ENCODE measurements around the gene DENND6A. TPM values are rescaled to one million over a fixed set of nuclear protein-coding genes. Genes with fewer than 3 reads are reported as not detected.

Gene DENND6A
- total and polyA plus RNA-seq, 2 donors (not counting 1 experiment from before 2014, with no cell fraction given) = 11.4 to 13.4 TPM

GRCh38 chr3:57689367-57690053 lies 3.4 kb downstream of the DENND6A start:
- no peak overlapping the region for H3K4me3 ChIP-seq (replicated peaks in 1 of 4; ENCODE audit: control extremely low read depth in 1 of 4, insufficient read depth in 1 of 4, low read depth in 3 of 4, low read length in 4 of 4)
- no peaks in the 10 kb centered on the region for H3K27me3 ChIP-seq (ENCODE audit: control insufficient read depth, insufficient read depth, low read length)
- TF ChIP-seq EZH2 (IDR thresholded peaks at IDR 0.05; ENCODE audit: low read length, missing control alignments) (no peak), CTCF (conservative IDR thresholded peaks at IDR 0.05 in 1 of 2, IDR thresholded peaks at IDR 0.05 in 1 of 2; ENCODE audit: low read depth in 1 of 2, low read length in 2 of 2) (no peak)
- peak overlapping the region; percentile 40 for H3K4me2 ChIP-seq (ENCODE audit: extremely low read depth, insufficient read depth, low read length)
- H3K79me2 ChIP-seq (ENCODE audit: control insufficient read depth, insufficient read depth, low read length) = peaks cover 67% of the 10 kb centered on the region
- H3K9me3 ChIP-seq (ENCODE audit: control insufficient read depth, insufficient read depth, low read depth, low read length) = no peaks in the 10 kb centered on the region
- H4K20me1 ChIP-seq (ENCODE audit: control insufficient read depth, extremely low read depth, insufficient read depth, low read length) = no peaks in the 10 kb centered on the region
- no peak overlapping the region for H3K27ac ChIP-seq (ENCODE audit: insufficient read depth, low read length)
- DNase-seq (ENCODE audit: low read depth in 2 of 2) = no peak
- peaks cover 3% of the 10 kb centered on the region for H3K4me1 ChIP-seq (ENCODE audit: control insufficient read depth, extremely low read depth, insufficient read depth, low read length)
- no peak overlapping the region for H2AFZ ChIP-seq (ENCODE audit: low read length)
- H3K36me3 ChIP-seq (ENCODE audit: control insufficient read depth, insufficient read depth, low read length) = no peaks in the 10 kb centered on the region
- H3K9ac ChIP-seq (ENCODE audit: insufficient read depth, low read length) = no peak overlapping the region

DNA sequence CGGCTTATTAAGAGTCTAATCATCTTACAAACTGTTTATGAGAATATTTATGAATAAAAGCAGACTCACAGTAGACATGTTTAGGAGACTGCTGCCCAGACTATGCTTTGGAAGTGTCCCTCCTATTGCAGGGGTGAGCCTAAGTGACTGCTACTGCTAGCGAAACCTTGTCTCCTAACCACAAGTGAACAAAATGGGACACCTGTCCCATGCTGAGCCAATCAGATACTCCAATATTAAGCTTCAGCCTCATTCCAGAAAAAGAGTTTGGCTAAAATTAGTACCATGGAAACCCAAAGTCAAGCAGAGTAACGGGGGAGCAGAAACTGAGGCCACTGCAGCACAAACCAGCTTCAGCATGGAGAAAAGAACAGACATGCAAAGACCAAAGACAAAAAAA lies 4.6 kb downstream of the DENND6A start:
- no peak overlapping the region for H2AFZ ChIP-seq (ENCODE audit: low read length)
- H3K9ac ChIP-seq (ENCODE audit: insufficient read depth, low read length) = no peak overlapping the region
- no peaks in the 10 kb centered on the region for H4K20me1 ChIP-seq (ENCODE audit: control insufficient read depth, extremely low read depth, insufficient read depth, low read length)
- TF ChIP-seq EZH2 (IDR thresholded peaks at IDR 0.05; ENCODE audit: low read length, missing control alignments) (no peak), CTCF (conservative IDR thresholded peaks at IDR 0.05 in 1 of 2, IDR thresholded peaks at IDR 0.05 in 1 of 2; ENCODE audit: low read depth in 1 of 2, low read length in 2 of 2) (no peak)
- no peaks in the 10 kb centered on the region for H3K36me3 ChIP-seq (ENCODE audit: control insufficient read depth, insufficient read depth, low read length)
- H3K9me3 ChIP-seq (ENCODE audit: control insufficient read depth, insufficient read depth, low read depth, low read length) = no peaks in the 10 kb centered on the region
- no peak overlapping the region for H3K4me2 ChIP-seq (ENCODE audit: extremely low read depth, insufficient read depth, low read length)
- no peak for DNase-seq (ENCODE audit: low read depth in 2 of 2)
- H3K27ac ChIP-seq (ENCODE audit: insufficient read depth, low read length) = no peak overlapping the region
- H3K4me3 ChIP-seq (replicated peaks in 1 of 4; ENCODE audit: control extremely low read depth in 1 of 4, insufficient read depth in 1 of 4, low read depth in 3 of 4, low read length in 4 of 4) = no peak overlapping the region
- H3K4me1 ChIP-seq (ENCODE audit: control insufficient read depth, extremely low read depth, insufficient read depth, low read length) = peaks cover 3% of the 10 kb centered on the region
- H3K79me2 ChIP-seq (ENCODE audit: control insufficient read depth, insufficient read depth, low read length) = peaks cover 76% of the 10 kb centered on the region
- H3K27me3 ChIP-seq (ENCODE audit: control insufficient read depth, insufficient read depth, low read length) = no peaks in the 10 kb centered on the region

DNA sequence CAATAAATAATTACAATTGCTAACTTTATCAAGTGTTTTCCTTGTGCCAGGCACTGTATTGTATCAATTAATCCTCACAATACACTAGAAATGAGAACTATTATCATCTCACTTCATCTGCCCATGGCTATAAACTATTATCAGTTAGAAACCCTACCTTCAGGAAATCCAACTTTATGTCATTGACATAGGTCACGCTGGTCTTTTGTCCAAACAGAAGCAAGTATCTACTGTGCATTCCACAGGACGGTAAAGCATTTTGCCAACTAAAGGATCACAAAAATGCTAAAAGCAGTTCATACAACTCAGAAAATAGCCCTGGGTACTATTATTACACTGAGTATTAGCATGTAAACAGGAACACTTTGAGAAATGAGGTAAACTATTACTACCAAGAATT lies 9.6 kb downstream of the DENND6A start:
- H4K20me1 ChIP-seq (ENCODE audit: control insufficient read depth, extremely low read depth, insufficient read depth, low read length) = no peaks in the 10 kb centered on the region
- no peak overlapping the region for H3K4me3 ChIP-seq (replicated peaks in 1 of 4; ENCODE audit: control extremely low read depth in 1 of 4, insufficient read depth in 1 of 4, low read depth in 3 of 4, low read length in 4 of 4)
- no peak overlapping the region for H3K4me2 ChIP-seq (ENCODE audit: extremely low read depth, insufficient read depth, low read length)
- H3K79me2 ChIP-seq (ENCODE audit: control insufficient read depth, insufficient read depth, low read length) = peaks cover 58% of the 10 kb centered on the region
- H3K4me1 ChIP-seq (ENCODE audit: control insufficient read depth, extremely low read depth, insufficient read depth, low read length) = no peaks in the 10 kb centered on the region
- TF ChIP-seq EZH2 (IDR thresholded peaks at IDR 0.05; ENCODE audit: low read length, missing control alignments) (no peak), CTCF (conservative IDR thresholded peaks at IDR 0.05 in 1 of 2, IDR thresholded peaks at IDR 0.05 in 1 of 2; ENCODE audit: low read depth in 1 of 2, low read length in 2 of 2) (no peak)
- H3K27ac ChIP-seq (ENCODE audit: insufficient read depth, low read length) = no peak overlapping the region
- DNase-seq (ENCODE audit: low read depth in 2 of 2) = no peak
- no peak overlapping the region for H2AFZ ChIP-seq (ENCODE audit: low read length)
- no peaks in the 10 kb centered on the region for H3K27me3 ChIP-seq (ENCODE audit: control insufficient read depth, insufficient read depth, low read length)
- H3K9me3 ChIP-seq (ENCODE audit: control insufficient read depth, insufficient read depth, low read depth, low read length) = no peaks in the 10 kb centered on the region
- peaks cover 2% of the 10 kb centered on the region for H3K36me3 ChIP-seq (ENCODE audit: control insufficient read depth, insufficient read depth, low read length)
- no peak overlapping the region for H3K9ac ChIP-seq (ENCODE audit: insufficient read depth, low read length)

Measured in fibroblast of lung (primary cell).